Lower leg skin (tissue), 4 donors: ENCODE measurements around the gene ENDOG. TPM values are rescaled to one million over a fixed set of nuclear protein-coding genes. Genes with fewer than 3 reads are reported as not detected.
"Not testable (repeated sequence)": the region's sequence is repeated elsewhere in the genome, so short reads cannot be mapped to it uniquely, and the experiment has no call there.

Experiments used
- DNase-seq, 2 donors: peaks; one replicate each; pipeline ENCODE4 v3.0.0-alpha.2; 2019; ENCODE audit warnings: low spot score in 2 of 2
- H3K4me3 ChIP-seq: fragments of 200-600 bp; sonication (generic); 2 replicates; pipeline ENCODE4 v1.5.1; 2017; ENCODE audit warnings: mild to moderate bottlenecking, low read depth; ENCODE audit not compliant: poor library complexity, severe bottlenecking
- CTCF ChIP-seq, 3 donors: fragments of 450-650 bp; IDR thresholded peaks; one replicate each; pipeline ENCODE4 v1.5.1; 2016; ENCODE audit warnings: antibody characterized with exemption in 3 of 3, mild to moderate bottlenecking in 3 of 3, moderate library complexity in 2 of 3
- POLR2A ChIP-seq, 2 donors: fragments of 450-650 bp; IDR thresholded peaks; one replicate each; pipeline ENCODE4 v1.6.1; 2016 to 2017; ENCODE audit warnings: antibody characterized with exemption in 2 of 2, mild to moderate bottlenecking in 1 of 2, moderate library complexity in 1 of 2
- WGBS, 2 donors: methylation state at CpG; one replicate each; pipeline ENCODE4 v1.1.5; 2018; 5-methylcytosine and 5-hydroxymethylcytosine counted together
- intact Hi-C: fragments of 100-400 bp; cut with DNase I; formaldehyde crosslinking; loops from one replicate; pipeline ENCODE4 v1.15.0; 2023; ENCODE audit warnings: low total_unique reads
- total RNA-seq, 4 donors: library from RNA; depleted of rRNA; stranded (reverse); fragments of >200 nt; gene quantifications; one replicate each; pipeline ENCODE4 v1.1.0, GENCODE V29; 2016

Gene ENDOG
- total RNA-seq, 4 donors from 2014 or later: 12.5 to 34.7 (median 25.5) TPM

GRCh38 chr9:128773049-128773448 is 45.3 kb upstream of the ENDOG start:
- WGBS, 2 donors: 79 to 86% methylated on average over 5 of the region's 5 CpGs
- no peak for TF ChIP-seq CTCF (IDR thresholded peaks at IDR 0.05)
- TF ChIP-seq POLR2A (IDR thresholded peaks at IDR 0.05): no peak
- H3K4me3 ChIP-seq: no peak overlapping the region
- intact Hi-C loops: no loop called here
- no peak for DNase-seq

GRCh38 chr9:128774804-128775203 is 43.5 kb upstream of the ENDOG start:
- no peak for TF ChIP-seq CTCF (IDR thresholded peaks at IDR 0.05)
- TF ChIP-seq POLR2A (IDR thresholded peaks at IDR 0.05): no peak
- H3K4me3 ChIP-seq: no peak overlapping the region
- intact Hi-C loops: no loop called here
- whole genome bisulfite sequencing, 2 donors: 96 to 100% methylated on average over 1 of the region's 1 CpG
- DNase-seq: no peak

DNA sequence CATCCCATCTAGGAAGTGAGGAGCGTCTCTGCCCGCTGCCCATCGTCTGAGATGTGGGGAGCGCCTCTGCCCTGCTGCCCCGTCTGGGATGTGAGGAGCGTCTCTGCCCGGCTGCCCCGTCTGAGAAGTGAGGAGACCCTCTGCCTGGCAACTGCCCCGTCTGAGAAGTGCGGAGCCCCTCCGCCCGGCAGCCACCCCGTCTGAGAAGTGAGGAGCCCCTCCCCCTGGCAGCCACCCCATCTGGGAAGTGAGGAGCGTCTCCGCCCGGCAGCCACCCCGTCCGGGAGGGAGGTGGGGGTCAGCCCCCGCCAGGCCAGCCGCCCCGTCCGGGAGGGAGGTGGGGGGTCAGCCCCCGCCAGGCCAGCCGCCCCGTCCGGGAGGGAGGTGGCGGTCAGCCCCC is 38.2 kb upstream of the ENDOG start:
- 88 to 92% methylated on average over 16 to 17 of the region's 27 CpGs for WGBS, 2 donors
- intact Hi-C loops, DNase-seq, H3K4me3 ChIP-seq: not testable (repeated sequence)

DNA sequence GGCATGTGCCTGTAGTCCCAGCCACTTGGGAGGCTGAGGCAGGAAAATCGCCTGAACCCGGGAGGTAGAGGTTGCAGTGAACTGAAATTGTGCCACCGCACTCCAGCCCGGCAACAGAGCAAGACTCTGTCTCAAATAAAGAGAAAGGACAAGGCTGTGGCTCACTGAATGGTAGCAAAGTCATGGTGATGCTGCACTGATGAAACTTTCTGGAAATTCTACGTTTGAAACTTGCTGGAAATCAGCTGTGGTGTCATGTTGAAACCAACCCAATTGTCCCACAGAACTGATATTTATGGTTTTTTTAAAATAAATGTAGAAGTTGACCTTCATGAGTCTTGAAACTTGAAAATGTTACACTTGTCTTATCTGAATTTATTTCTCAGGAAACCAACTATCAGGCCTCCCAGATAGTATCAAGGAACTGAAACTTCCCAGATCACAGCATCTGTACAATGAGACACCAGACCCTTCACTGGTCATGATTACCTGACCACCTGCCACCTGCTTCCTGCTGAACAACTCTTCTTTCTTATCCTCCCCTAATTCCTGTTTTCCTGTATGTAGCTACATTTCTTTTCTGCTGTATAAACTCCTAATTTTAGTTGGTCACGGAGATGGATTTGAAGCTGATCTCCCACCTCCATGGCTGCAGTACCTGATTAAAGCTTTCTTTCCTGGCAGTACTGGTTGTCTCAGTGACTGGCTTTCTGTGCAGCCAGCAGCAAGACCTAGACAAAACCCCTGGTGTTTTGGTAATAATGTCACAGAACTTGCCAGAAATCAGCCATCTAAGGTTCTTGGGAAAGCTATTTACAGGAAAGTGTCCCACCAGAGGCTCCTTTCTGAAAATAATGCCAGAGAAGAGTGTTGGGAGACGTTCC is 36.9 kb upstream of the ENDOG start:
- DNase-seq: no peak
- WGBS, 2 donors: 79 to 84% methylated on average over 7 of the region's 7 CpGs
- intact Hi-C loops: no loop called here
- H3K4me3 ChIP-seq: no peak overlapping the region
- TF ChIP-seq POLR2A (IDR thresholded peaks at IDR 0.05): no peak
- TF ChIP-seq CTCF (IDR thresholded peaks at IDR 0.05): no peak

GRCh38 chr9:128782669-128783068 is 35.6 kb upstream of the ENDOG start:
- intact Hi-C loops: no loop called here
- TF ChIP-seq CTCF (IDR thresholded peaks at IDR 0.05): no peak
- no peak for TF ChIP-seq POLR2A (IDR thresholded peaks at IDR 0.05)
- 90 to 95% methylated on average over 1 of the region's 1 CpG for WGBS, 2 donors
- DNase-seq: no peak
- H3K4me3 ChIP-seq: no peak overlapping the region

DNA sequence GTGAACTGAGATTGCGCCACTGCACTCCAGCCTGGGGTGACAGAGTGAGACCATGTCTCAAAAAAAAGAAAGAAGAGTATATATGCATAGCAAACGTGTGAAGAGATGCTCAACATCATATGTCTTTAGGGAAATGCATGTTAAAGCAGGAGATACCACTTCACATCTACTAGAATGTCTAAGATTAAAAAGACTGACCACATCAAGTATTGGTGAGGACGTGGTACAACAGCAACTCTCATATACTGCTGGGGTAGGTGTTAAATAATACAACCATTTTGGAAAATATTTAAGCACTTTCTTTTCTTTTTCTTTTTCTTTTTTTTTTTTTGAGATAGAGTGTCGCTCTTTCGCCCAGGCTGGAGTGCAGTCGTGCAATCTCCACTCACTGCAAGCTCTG is 32.9 kb upstream of the ENDOG start:
- intact Hi-C loops: no loop called here
- no peak overlapping the region for H3K4me3 ChIP-seq
- no peak for DNase-seq
- TF ChIP-seq POLR2A (IDR thresholded peaks at IDR 0.05) (no peak), CTCF (IDR thresholded peaks at IDR 0.05) (no peak)
- WGBS, 2 donors: 94 to 96% methylated on average over 6 of the region's 6 CpGs
